GM12873 (cell line): Measurements from ENCODE around the gene APBB2.

Experiments
- CTCF ChIP-seq: IDR thresholded peaks from 2 replicates; pipeline ENCODE4 v1.5.1; 2012; ENCODE audit warnings: low read depth, mild to moderate bottlenecking, moderate library complexity, low read length, control low read depth; ENCODE audit not compliant: insufficient read depth; ENCODE audit errors: missing control alignments

The APBB2 gene

DNA sequence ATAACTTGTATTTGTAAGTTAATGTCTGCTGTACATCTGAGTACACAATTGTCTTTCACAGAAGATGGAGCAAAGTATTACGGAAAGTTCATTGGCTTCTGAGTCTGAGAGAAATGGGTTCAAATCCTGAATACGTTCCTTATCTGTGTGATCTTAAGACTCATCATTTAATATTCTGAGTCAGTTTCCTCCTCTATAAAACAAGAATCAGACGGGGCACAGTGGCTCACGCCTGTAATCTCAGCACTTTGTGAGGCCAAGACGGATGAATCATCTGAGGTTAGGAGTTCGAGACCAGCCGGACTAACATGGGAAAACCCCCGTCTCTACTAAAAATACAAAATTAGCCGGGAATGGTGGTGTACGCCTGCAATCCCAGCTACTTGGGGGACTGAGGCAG, 57.8 kb downstream of the APBB2 start:
- TF ChIP-seq CTCF, result no peak

- no peak for TF ChIP-seq CTCF
These were observed 59.0 kb downstream of the APBB2 start for GRCh38 chr4:41155194-41155830.

DNA sequence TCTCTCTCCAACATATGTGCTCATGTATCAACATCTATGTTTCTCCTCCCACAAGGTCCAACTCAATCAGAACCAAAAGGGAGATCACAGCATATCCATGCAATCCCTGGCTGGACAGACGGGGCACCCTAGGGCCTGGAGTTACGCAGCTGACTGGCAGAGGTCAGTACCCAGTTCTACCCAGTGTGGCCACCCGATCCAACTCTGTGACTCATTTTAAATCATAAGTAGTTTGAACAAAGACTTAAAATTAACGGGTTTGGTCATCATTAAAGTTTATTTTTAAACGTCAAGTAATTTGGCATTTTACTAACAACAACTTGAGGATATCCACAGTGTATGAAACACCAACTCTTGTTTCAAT, 59.5 kb downstream of the APBB2 start:
- no peak for TF ChIP-seq CTCF

GRCh38 chr4:41154010-41154813, 60.1 kb downstream of the APBB2 start:
- TF ChIP-seq CTCF, result no peak

DNA sequence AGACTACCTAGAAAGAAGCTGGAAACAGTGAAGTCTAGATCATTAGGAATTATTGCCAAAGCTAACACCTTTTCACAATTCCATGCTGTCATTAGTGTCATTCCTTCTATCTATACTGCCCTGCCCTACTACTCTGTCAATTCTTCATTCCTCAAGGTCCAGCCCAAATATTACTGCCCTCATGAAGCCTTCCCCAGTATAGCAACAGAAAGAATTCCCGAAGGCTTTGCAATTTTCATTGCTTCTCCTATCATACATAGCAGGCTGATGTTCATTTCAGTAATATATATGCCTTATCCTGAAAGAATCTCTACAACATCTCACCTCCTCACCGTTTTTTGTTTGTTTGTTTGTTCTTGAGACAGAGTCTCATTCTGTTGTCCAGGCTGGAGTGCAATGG, 63.9 kb downstream of the APBB2 start:
- TF ChIP-seq CTCF, result no peak

GRCh38 chr4:41148931-41149330, 65.4 kb downstream of the APBB2 start:
- TF ChIP-seq CTCF, result no peak

DNA sequence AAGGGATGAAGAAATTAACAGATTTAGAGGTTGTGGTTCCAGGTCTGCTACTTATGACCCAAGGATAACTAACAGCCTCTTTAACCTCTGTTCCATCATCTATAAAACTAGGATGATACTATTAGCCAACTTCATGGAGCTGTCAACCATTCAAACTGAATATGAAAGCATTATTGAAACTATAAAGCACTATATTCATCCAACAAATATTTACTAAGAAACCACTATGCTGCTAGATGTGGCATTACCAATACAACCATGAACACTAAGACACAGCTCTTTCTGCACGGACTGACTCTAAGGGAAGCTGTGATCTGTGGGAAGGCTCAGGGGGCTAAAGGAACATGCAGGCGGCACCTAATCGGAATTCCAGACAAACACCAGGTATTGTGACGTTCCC, 66.0 kb downstream of the APBB2 start:
- no peak for TF ChIP-seq CTCF
